RWPE1 (cell line): ENCODE data around the gene SH3GLB2.

Source experiments
- CTCF ChIA-PET: fragments of 350-600 bp; sonication (Branson Sonifier 250); formaldehyde crosslinking; extraction: SDS; loops from one replicate; lab custom pipeline; 2021; lab: Yijun Ruan, JAX
- POLR2A ChIA-PET: fragments of 400-600 bp; formaldehyde crosslinking; extraction: SDS; loops from one replicate; lab custom pipeline; 2020; ENCODE audit warnings: antibody characterized with exemption; ENCODE audit not compliant: low non-redundant PET; lab: Yijun Ruan, JAX
- DNase-seq: peaks from one replicate; pipeline ENCODE4 v3.0.0; 2012; ENCODE audit warnings: low spot score
- H3K27ac ChIP-seq: fragments of 450-650 bp; 2 replicates; pipeline ENCODE4 v1.5.1; 2017
- TF ChIP-seq, protein P1 (sequence below): fragments of 450-650 bp; conservative IDR thresholded peaks from 2 replicates; pipeline ENCODE4 v1.5.1; 2017; ENCODE audit warnings: low read depth, mild to moderate bottlenecking

The SH3GLB2 gene

GRCh38 chr9:129072171-129072570 is 44.0 kb upstream of the SH3GLB2 start:
- TF ChIP-seq, protein P1, sequence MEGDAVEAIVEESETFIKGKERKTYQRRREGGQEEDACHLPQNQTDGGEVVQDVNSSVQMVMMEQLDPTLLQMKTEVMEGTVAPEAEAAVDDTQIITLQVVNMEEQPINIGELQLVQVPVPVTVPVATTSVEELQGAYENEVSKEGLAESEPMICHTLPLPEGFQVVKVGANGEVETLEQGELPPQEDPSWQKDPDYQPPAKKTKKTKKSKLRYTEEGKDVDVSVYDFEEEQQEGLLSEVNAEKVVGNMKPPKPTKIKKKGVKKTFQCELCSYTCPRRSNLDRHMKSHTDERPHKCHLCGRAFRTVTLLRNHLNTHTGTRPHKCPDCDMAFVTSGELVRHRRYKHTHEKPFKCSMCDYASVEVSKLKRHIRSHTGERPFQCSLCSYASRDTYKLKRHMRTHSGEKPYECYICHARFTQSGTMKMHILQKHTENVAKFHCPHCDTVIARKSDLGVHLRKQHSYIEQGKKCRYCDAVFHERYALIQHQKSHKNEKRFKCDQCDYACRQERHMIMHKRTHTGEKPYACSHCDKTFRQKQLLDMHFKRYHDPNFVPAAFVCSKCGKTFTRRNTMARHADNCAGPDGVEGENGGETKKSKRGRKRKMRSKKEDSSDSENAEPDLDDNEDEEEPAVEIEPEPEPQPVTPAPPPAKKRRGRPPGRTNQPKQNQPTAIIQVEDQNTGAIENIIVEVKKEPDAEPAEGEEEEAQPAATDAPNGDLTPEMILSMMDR = no peak
- no peak for DNase-seq
- ChIA-PET POLR2A (no interaction called here), CTCF (interaction anchor here (0.6 to 0.7 kb wide), 2 partner anchors 22 to 31 kb away, joined by 3 to 5 read pairs; no protein-coding TSS in a partner anchor)
- H3K27ac ChIP-seq = peak overlapping the region; percentile 1; the same call in 1 of the 2 replicates

- ChIA-PET POLR2A (no interaction called here), CTCF (interaction anchor here (0.7 kb wide), 1 partner anchor 23 kb away, joined by 5 read pairs; no protein-coding TSS in a partner anchor)
- H3K27ac ChIP-seq = peak overlapping the region; percentile 21
- no peak for DNase-seq
- TF ChIP-seq, protein P1 = no peak
Measured at GRCh38 chr9:129071526-129072126, 43.5 kb upstream of the SH3GLB2 start.

GRCh38 chr9:129070696-129071525 is 42.8 kb upstream of the SH3GLB2 start:
- CTCF ChIA-PET = interaction anchor here (0.7 kb wide), 1 partner anchor 9 kb away, joined by 3 read pairs; no protein-coding TSS in a partner anchor
- peak overlapping the region; percentile 21 for H3K27ac ChIP-seq
- TF ChIP-seq, protein P1 = no peak
- POLR2A ChIA-PET = interaction anchor here (1.0 kb wide), 1 partner anchor 10 kb away, joined by 3 read pairs; the partner anchor contains the start of gene DOLPP1
- no peak for DNase-seq

GRCh38 chr9:129069862-129070641 is 41.9 kb upstream of the SH3GLB2 start:
- TF ChIP-seq, protein P1 = no peak
- CTCF ChIA-PET = interaction anchor here (0.7 to 1.1 kb wide), 2 partner anchors 10 to 105 kb away, joined by 3 to 6 read pairs; no protein-coding TSS in a partner anchor
- DNase-seq = no peak
- POLR2A ChIA-PET = interaction anchor here (1.0 kb wide), 1 partner anchor 11 kb away, joined by 3 read pairs; the partner anchor contains the start of gene DOLPP1
- peak overlapping the region; percentile 21 for H3K27ac ChIP-seq

- H3K27ac ChIP-seq = peak overlapping the region; percentile 21
- ChIA-PET POLR2A (no interaction called here), CTCF (interaction anchor here (1.1 kb wide), 1 partner anchor 106 kb away, joined by 6 read pairs; no protein-coding TSS in a partner anchor)
- TF ChIP-seq, protein P1 = no peak
- no peak for DNase-seq
Measured at GRCh38 chr9:129068990-129069861, 41.1 kb upstream of the SH3GLB2 start.
